Measurements from ENCODE around the gene ZNF474.

ZNF474 gene

GRCh38 chr5:122183788-122184170 is 54.4 kb downstream of the ZNF474 start:
- Histone ChIP-seq H3K36me3 (ENCODE audit: control insufficient read depth in 2 of 2, insufficient read depth in 1 of 2, low read length in 2 of 2) (no peaks in the 10 kb centered on the region), H3K9me3 (ENCODE audit: control insufficient read depth, insufficient read depth, low read depth, low read length) (no peaks in the 10 kb centered on the region), H3K4me1 (ENCODE audit: control insufficient read depth, insufficient read depth, low read length) (peaks cover 11% of the 10 kb centered on the region), H3K4me3 (ENCODE audit: low read depth, low read length) (no peak overlapping the region), H3K27ac (ENCODE audit: extremely low read depth, low read depth, low read length) (no peak overlapping the region)
- ChIA-PET CTCF (interaction anchor here (0.5 to 1.2 kb wide), 2 partner anchors 13 to 429 kb away, joined by 4 read pairs; no protein-coding TSS in a partner anchor), POLR2A (no interaction called here)
- TF ChIP-seq ZNF169 (tag by site-specific recombination; IDR thresholded peaks at IDR 0.05) (no peak), ZNF623 (tag by site-specific recombination; IDR thresholded peaks at IDR 0.05) (no peak), TCF7L2 (IDR thresholded peaks at IDR 0.05; ENCODE audit: borderline replicate concordance, low read depth, low read length) (no peak), ZNF639 (tag by site-specific recombination; IDR thresholded peaks at IDR 0.05) (no peak), ZXDB (tag by site-specific recombination; IDR thresholded peaks at IDR 0.05) (no peak), ZNF362 (tag by site-specific recombination; IDR thresholded peaks at IDR 0.05) (no peak), ZNF366 (tag by site-specific recombination; conservative IDR thresholded peaks at IDR 0.05) (no peak), ZNF704 (tag by site-specific recombination; IDR thresholded peaks at IDR 0.05) (no peak), ZFP3 (tag by site-specific recombination; IDR thresholded peaks at IDR 0.05; ENCODE audit: low read depth) (no peak), ZNF843 (tag by site-specific recombination; IDR thresholded peaks at IDR 0.05) (no peak)

GRCh38 chr5:122184676-122185255 is 55.4 kb downstream of the ZNF474 start:
- ChIA-PET POLR2A (no interaction called here), CTCF (interaction anchor here (1.2 kb wide), 2 partner anchors 10 to 12 kb away, joined by 3 to 4 read pairs; no protein-coding TSS in a partner anchor)
- Histone ChIP-seq H3K4me3 (ENCODE audit: low read depth, low read length) (no peak overlapping the region), H3K36me3 (ENCODE audit: control insufficient read depth in 2 of 2, insufficient read depth in 1 of 2, low read length in 2 of 2) (no peaks in the 10 kb centered on the region), H3K9me3 (ENCODE audit: control insufficient read depth, insufficient read depth, low read depth, low read length) (no peaks in the 10 kb centered on the region), H3K27ac (ENCODE audit: extremely low read depth, low read depth, low read length) (no peak overlapping the region), H3K4me1 (ENCODE audit: control insufficient read depth, insufficient read depth, low read length) (peaks cover 11% of the 10 kb centered on the region)
- TF ChIP-seq ZNF48 (tag by site-specific recombination; IDR thresholded peaks at IDR 0.05) (no peak), SP3 (tag by site-specific recombination; IDR thresholded peaks at IDR 0.05) (no peak), ZNF202 (tag by site-specific recombination; IDR thresholded peaks at IDR 0.05; ENCODE audit: borderline replicate concordance) (no peak), ZNF146 (tag by site-specific recombination; IDR thresholded peaks at IDR 0.05) (no peak), ZNF324 (tag by site-specific recombination; IDR thresholded peaks at IDR 0.05) (no peak), ZNF518A (tag by site-specific recombination; conservative IDR thresholded peaks at IDR 0.05; ENCODE audit: low read depth) (no peak), INSM2 (tag by site-specific recombination; IDR thresholded peaks at IDR 0.05) (no peak), TRIM28 (IDR thresholded peaks at IDR 0.05; ENCODE audit: borderline replicate concordance, low read length) (no peak), ZNF624 (tag by site-specific recombination; IDR thresholded peaks at IDR 0.05) (no peak), ZNF214 (tag by site-specific recombination; IDR thresholded peaks at IDR 0.05; ENCODE audit: borderline replicate concordance) (no peak), ZSCAN18 (tag by site-specific recombination; IDR thresholded peaks at IDR 0.05) (no peak), KLF1 (tag by site-specific recombination; IDR thresholded peaks at IDR 0.05) (no peak), ZNF404 (tag by site-specific recombination; IDR thresholded peaks at IDR 0.05) (no peak), ZNF596 (tag by site-specific recombination; IDR thresholded peaks at IDR 0.05) (no peak)

Data from HEK293 (cell line).